ENCODE data around the gene ARHGAP6.

DNA sequence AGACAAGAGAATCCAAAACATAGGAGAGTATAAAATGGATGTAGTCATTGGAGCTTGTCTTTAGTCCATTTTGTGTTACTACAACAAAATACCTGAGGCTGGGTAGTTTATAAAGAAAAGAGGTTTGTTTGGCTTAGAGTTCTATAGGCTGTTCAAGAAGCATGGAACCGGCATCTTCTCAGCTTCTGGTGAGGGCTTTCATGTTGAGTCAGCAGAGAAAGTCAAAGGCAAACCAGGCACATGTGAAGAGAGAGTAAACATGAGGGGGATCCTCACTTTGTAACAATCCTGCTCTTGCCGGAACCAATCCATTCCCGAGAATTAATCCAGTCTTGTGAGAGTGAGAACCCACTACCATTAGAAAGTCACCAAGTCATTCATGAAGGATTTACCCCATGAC lies 562.7 kb downstream of the ARHGAP6 start:
- TF ChIP-seq SUZ12 (IDR thresholded peaks at IDR 0.05; ENCODE audit: extremely low read depth, insufficient read depth, insufficient read length) = no peak
- TF ChIP-seq ZNF274 (IDR thresholded peaks at IDR 0.05; ENCODE audit: low read depth, low read length) = no peak
